HEK293T (cell line): ENCODE measurements around the gene CD83.

Experiments
- BHLHE40 ChIP-seq: fragments of 450-650 bp; IDR thresholded peaks from 2 replicates; pipeline ENCODE4 v1.6.1; 2016; ENCODE audit warnings: mild to moderate bottlenecking, moderate library complexity, borderline replicate concordance
- CTBP1 ChIP-seq: fragments of 450-650 bp; IDR thresholded peaks from 2 replicates; pipeline ENCODE4 v1.6.1; 2016; ENCODE audit warnings: borderline replicate concordance
- FOXM1 ChIP-seq: fragments of 450-650 bp; IDR thresholded peaks from 2 replicates; pipeline ENCODE4 v1.6.1; 2017; ENCODE audit warnings: mild to moderate bottlenecking, borderline replicate concordance
- L3MBTL2 ChIP-seq: fragments of 450-650 bp; conservative IDR thresholded peaks from 2 replicates; pipeline ENCODE4 v1.6.1; 2016; ENCODE audit warnings: mild to moderate bottlenecking
- PKNOX1 ChIP-seq: fragments of 450-650 bp; IDR thresholded peaks from 2 replicates; pipeline ENCODE4 v1.6.1; 2016
- SP1 ChIP-seq: fragments of 450-650 bp; IDR thresholded peaks from 2 replicates; pipeline ENCODE4 v1.6.1; 2017
- TARDBP ChIP-seq: fragments of 450-650 bp; IDR thresholded peaks from 2 replicates; pipeline ENCODE4 v1.6.1; 2016
- ZNF384 ChIP-seq: fragments of 450-650 bp; IDR thresholded peaks from 2 replicates; pipeline ENCODE4 v1.6.1; 2016

- TF ChIP-seq FOXM1 = no peak
- no peak for TF ChIP-seq ZNF384
- no peak for TF ChIP-seq SP1
- no peak for TF ChIP-seq L3MBTL2
- TF ChIP-seq CTBP1 = no peak
- TF ChIP-seq TARDBP = no peak
- TF ChIP-seq PKNOX1 = no peak
- no peak for TF ChIP-seq BHLHE40
These were observed 58.9 kb downstream of the CD83 start for GRCh38 chr6:14176429-14176828.
